ELR (cell line): ENCODE measurements around the gene MVB12B.

Experiments used
- DNase-seq: peaks from one replicate; pipeline ENCODE4 v3.0.0-alpha.2; 2015; ENCODE audit warnings: low read depth

MVB12B gene

DNA sequence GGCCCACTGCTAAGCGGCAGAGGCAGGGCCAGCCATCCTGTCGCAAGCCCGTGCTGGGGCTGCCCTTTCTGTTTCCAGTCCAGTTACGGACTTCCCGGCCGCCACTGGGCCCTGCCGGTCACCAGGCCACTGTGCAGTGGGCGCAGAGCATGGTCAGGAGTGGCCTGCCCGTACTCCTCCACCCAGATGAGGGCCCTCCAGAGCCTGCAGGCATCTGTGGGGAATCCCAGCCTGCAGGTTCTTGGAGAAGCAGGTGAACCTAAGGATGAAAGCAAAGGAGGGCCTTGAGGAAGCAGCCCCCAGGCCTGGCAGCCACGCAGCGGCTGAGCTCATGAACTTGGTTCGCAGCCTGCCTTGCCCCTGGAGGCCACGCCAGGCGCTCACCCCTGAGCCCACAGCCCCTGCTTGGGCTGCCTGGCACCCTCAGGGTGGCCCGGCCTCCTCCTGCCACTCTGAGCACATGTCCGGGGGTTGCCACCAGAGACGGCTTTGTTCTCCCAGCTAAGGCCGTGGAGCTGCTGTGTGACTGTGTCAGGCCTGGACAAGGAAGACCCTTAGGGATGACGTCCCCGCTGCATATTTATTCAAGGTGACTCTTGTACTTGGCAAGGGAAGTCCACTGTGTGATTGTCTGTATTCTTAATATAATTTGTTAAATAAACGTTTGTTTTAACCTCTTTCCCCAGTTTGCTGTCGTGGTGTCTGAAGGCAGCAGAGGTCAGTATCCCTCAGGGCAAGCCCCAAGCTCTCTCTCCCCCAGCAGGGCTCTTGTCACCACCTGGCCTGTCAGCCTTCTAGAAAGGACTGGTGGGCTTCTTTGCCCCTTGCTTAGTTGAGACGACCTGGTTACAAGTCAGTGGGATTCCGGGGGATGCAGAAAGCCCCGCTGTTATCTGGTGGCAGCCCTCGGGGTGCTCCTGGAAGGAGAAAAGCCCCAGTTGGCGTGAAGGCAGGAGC lies 180.0 kb downstream of the MVB12B start:
- DNase-seq = no peak

DNA sequence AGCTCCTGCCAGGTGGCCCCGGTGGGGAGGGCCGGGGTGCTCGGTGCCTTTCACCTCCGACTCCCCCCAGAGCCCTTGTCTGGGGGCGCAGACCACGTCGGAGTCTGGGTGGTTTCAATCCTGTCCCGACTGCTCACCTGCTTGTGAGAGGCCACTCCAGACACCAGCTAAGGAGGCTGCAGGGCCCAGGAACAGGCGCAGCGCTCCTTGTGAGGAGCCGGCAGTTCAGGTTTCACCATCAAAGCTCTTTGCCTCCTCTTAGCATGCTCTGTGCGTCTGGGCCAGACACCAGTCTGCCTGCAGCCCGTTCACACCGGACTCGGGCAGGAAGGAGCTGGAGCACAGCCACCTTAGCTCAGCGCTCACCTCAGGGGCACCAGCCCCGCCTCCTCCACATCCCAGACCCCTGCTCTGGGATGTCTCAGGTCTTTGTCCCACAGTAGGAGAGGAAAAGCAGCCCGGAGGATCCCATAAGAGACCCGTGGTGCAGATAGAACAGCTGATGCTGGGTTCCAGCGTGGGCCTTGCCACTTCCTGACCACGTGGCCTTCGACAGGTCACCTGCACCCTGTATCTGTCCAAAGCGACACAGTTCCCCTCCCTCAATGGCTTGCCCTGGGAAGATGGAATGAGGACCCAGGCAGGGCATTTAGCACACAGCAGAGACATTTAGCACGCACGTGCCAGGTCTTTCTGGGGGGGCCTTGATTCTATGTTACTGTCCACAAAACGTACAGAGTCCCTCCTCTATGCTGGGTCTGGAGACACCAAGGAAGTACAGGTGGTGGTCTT lies 180.9 kb downstream of the MVB12B start:
- no peak for DNase-seq

DNA sequence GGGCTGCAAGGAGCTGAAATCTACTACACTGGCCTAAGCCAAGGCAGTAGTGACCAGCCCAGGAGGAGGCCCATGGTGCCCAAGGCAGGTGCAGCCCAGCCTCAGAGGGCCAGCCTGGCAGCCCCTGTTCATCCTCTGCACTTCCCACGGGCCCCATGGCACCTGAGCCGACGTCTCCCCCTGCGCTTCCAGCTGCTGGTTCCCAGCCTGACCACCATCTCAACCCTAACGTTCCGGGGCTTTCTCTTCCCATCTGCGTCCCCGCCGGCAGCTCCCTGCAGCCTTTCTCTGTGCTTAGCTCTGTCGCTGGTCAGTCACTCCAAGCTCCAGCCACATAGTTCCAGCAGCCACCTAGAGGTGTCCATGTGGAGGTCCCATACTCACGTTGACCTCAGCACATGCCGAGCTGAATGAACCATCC lies 181.6 kb downstream of the MVB12B start:
- no peak for DNase-seq

DNA sequence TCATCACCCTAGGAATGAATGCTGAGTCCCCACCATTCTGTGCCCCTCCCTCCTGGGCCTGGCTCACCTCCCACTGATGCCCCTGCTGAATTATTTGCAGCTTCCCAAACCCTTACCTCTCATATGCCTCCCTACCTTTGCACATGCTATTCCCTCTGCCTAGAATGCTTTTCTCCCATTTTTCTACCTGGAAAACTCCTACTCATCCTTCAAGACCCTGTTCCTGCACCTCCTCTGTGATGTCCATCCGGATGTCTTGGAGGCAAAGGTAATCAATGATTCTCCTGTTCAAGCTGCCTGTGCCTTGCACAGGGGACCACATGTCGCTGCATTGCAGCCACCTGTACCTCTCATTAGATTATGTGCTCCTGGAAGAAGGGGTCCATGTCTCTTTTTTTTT lies 182.3 kb downstream of the MVB12B start:
- no peak for DNase-seq

DNA sequence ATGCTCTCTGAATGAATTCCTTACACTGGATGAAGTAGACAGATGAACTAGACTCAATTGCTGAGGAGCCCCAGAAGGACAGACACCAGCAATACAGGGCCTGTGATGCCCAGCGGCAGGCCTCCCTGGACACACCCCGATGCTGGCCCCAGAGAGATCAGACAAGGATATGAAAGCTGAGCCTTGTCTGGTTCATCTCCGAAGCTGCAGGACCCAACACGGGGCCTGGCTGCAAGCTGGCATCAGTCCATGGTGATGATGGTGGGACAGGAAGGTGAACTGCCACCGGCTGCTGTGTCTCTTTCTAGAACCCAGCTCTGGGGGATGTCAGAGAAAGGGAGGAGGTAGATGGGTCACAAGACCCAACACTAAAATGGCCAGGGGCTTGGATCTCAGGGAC lies 183.1 kb downstream of the MVB12B start:
- no peak for DNase-seq

DNA sequence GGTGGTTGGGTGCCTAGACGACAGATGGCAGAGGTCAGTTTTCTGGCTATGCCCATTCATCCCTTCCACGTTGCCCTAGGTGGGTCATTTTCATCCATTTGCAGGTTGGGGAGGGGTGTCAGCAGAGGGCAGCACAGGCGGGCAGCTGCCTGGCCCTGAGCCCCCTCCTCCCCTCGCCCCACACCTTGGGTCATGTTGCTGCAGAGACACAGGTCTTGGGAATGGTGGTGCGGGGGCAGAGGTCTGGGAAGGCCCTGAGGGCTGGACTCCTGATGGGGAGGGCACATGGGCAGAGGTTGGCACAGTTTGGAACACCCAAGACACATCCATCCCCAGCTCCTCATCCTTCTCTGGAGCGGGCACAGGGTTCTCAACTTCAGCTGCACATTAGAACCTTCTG lies 183.9 kb downstream of the MVB12B start:
- DNase-seq = no peak

DNA sequence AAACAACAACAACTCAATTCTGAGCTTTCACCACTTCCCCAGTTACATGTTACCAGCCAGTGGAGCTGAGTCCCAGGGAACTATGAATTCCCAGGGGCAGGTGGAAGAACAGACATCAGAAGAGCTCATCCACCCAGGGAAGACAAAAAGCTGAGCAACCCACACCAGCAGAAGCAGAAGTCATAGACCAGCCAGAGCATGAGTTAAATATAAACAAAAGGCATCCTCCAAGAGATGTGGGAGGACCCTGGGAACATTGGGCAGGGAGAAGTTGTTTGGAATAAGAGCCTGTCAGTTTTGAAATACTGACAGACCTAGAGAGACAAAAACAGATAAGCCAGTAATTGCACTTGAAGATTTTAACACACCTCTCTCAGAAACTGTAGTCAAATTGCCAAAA lies 184.8 kb downstream of the MVB12B start:
- DNase-seq = no peak

DNA sequence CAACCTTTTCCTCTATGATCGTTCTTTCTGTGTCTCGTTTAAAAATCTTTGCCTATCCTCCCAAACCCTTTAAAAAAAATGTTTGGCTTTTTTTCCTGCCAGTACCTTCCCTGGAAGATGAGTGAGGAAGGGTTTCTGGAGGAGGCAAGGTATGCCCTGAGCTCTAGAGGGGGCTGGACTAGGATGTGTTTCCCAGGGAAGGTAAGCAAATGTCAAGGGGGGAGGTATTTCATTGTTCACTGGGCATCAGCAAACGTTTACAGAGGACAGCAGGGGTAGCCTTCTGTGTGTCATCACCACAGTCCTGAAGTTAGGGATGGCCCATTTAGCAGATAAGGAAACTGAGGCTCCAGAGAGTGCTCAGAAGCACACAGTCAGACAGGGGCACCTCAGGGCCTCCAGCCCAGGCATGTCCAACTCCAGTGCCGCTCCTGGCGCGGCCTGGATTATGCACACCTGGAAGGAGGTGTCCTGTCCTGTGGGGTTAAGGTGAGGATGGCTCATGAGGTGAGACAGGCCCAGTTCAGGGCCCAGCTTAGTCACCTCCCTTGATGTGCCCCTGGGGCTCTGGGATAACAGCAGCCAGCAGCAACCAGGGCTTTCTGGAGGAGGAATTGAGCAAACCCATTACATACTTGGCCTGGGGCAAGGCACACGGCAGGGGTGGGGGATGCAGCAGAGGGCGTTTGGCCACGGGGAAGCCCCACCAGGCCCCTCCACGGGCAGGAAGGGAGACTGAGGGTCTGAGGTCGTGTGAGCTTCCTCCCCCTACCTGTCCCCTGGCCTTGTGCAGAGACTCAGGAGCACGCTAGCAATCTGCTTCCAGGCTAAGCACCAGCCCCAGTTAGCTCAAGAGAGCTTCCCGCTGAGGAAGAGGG lies 186.8 kb downstream of the MVB12B start:
- DNase-seq = no peak

DNA sequence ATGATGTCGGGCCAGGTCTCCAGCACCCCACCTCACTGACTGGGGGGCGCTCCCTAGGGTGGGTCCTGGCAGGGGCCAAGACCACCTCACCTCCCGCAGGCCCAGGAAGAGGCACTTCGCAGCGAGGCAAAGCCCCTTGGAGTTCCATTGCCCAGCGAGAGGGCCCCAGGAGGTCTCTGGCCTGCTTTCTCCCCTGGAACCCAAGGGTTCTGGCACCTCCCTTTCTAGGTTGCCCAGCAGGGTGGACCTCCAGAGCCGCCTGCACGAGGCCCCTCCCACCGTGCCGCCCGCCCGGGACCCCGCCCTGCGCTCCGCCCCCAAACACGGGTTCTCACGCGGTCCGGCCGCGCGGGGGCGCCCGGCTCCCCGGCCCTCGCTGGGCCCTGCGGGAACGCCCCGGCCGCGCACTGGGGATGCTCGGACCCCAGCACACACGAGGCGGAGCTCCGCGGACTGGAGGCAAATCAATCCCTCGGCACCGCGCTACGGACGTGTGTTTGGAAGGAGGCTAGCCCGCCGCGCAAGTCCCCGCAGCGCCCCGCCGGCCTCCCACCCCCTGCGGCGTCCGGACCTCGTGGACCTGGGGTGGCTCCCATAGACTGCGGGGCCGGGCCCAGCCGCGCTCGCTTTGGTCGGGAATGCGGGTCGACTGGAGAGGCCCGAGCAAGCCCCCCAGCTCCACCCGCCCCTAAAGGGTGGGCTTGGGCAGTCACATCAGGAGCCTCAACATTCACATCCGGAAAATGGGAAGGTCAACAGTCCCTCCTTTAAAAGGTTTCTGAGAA lies 187.6 kb downstream of the MVB12B start:
- DNase-seq = peak; percentile 65

DNA sequence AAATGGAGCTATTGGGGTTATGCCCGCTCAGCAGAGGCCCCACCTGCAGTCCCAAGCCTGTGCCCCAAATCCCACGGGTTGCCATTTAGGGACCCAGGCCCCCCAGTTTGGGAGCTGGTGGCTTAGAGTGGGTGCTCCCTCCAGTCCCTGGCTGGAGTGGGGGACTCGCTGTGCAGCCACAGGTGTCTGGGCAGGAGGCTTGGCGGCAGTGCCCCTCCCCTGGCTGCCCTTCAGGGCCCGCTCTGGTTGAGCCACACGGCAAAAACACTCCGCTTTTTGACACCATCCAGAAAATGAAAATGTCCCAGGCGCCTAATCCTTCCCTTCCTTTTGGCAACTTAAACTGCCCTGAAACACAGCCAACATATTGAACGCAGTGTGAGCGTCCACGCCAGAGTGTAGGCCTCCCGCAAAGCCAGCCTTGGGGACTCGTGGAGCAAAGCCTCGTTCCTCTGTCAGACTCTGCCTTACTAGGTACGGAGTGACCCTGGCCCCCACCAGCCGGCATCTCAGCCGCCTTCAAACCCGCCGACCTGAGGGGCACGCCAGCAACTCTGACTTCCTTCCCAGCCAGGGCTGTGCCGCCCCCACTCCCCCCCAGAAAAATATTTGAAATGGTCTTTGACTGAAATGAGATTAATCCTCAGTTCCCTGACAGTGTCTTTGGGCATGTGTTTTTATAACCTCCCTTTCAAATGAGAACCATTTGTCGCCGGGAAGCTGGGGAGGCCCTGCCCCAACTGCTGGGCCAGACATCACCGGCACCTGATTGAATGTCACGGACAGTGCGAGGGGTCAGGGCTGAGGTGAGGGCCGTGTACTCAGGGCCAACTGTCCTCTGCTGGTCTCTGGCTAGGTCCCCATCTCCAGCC lies 188.6 kb downstream of the MVB12B start:
- no peak for DNase-seq

DNA sequence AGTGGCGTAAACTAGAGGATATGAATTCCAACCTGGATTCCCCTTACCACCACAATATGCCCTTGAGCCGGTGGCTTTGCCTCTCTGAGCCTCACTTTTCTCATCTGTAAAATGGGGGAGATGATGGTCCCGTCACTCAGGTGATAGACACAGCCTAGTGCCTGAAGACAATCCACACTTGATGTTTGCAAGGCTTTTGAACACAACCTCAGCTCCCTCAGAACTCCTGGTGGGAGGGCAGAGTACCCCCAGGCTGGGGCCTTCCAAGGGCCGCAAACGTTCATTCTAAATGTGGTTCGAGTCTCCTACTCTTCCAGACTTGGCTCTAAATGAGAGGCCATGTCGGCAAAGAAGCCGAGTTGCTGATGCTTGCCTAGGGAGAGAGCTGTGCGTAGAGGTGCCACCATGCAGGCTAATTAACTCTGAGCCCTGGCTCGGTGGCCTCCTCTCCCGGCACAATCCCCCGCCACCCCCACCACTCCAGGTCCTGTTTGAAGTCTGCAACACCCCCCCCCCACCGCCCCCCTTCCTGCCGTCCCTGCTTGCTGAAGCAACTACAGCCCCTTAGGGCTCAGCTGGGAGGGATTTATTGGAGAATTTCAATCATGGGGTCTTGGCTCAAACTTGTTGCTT lies 189.4 kb downstream of the MVB12B start:
- no peak for DNase-seq

DNA sequence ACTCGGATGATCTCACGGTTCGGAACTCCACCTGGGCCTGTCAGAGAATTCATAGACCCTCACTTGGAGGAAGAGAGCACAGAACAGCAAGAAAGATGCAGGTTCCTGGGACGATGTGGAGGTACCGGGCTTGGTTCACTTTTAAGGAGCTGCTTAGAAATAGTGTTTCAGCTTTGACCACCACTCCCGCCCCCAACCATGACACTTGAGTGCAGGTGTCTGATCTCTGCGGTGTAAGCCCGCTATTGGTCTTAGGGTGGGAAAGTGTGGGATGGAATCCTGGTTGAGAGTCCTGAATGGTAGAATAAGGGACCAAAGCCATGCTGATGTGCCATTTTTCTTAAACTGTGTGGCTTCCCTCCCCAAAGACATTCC lies 189.9 kb downstream of the MVB12B start:
- DNase-seq = no peak

DNA sequence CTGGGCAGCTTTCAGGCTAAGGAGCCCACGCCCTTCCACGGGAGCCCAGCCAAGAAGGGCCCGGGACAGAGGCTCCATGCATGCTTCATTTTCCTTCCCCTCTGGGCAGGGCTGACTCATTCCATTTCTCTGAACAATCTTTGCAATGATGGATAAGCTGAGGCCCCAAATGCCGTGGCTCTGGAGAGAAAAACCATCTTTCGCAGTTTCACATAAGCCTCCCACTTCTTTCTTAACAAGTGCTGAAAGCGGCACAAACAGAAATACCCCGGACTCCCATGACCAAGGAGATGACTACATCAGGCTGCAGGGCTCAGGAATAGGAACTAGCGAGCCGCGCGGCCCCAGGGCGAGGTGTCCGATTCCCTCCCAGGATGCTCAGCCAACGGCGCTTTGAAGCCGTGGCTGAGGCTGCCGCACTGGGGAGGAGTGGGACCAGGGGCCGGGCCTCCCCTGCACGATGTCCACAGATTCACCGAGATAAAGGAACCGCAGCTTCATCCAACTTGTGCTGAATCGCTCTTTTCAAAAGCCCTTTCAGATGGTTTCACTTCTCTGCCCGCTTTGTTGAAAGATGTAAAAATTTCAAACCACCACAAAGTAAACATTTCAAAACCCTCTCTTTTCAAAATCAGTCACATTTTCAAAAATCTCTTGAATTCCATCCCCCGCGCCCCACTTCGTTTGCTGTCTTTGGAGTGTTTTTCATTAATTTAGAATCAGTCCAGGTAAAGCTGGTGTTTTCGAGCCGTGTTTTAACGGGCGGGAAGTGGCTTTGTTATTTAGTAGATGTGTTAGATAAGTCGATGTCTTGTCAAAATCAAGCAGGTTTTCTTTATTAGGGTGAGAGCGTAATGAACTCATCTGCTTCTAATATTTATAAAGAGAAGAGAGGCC lies 190.6 kb downstream of the MVB12B start:
- DNase-seq = peak; percentile 86

DNA sequence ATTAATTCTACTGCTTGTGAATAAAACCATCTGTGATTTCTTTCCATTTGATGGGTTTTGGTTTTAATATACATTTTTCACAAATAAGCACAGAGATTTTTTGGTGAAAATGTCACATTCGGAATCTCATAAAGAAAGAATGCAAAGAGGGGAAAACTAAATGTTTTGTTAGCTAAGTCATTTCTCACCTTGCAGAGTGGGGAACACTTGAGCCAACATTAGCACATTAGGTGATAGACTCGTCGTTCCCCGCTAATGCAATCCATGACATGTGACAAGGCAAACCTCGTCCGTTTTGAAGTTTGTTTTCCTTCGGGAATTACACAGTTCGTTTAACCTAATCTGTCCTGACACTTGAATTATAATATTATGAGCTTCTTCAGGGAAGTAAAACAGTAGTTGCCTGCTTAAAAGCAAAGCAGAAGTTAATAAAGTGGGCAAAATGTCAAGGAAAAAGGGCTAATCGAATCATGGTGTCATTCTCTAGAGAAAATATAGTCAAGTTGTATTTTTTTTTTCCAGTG lies 191.3 kb downstream of the MVB12B start:
- no peak for DNase-seq

DNA sequence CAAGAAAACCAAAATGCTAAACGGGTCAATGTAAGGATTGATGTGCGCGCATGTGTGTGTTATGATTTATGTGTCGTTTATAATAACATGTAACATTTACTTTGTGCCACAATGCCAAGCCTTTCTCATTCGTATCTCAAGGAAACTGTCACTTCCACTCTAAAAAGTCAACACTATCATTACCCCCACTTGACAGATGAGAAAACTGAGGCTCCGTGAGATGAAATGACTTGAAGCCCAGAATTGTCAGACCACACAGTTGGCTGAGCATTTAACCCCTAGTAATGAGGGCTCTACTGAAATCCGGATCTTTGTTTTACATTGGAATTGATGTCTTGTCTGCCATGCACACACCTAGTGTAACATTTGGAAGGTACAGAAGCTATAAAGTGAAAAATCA lies 192.1 kb downstream of the MVB12B start:
- no peak for DNase-seq

DNA sequence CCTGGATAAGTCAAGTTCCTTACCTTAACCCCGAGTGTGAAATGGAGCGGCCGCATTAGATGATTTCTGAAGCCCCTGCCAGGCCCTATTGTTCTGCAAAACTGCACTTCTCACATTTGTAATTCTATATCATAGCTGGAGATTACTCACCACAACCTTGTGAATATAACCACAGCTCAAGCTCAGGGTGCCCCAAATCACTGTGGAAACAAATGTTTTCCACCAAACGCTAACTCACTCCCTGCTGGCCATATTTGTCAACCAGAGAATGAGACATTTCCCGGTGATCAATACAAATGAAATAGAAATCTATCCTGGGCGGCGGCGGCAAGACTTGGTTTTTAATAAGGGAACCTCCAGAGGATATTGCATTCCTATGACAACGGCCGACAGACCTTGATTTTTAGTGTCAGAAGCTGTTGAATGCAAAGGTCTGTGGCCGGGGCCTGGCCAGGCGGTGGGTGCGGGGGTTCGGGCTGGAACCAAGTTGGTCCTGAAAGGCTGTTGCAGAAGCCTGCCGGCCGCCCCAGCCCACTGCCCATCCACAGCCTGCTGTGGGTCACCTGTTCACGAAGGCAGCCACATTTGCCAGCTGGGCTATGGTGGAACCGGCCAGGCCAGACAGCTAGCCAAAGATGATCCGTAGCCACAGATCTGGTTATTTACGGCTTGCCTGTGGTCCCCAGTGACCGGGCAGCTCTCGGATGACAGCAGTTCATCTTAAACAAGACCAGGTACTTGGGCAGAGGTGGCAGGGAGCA lies 193.2 kb downstream of the MVB12B start:
- peak; percentile 23 for DNase-seq

DNA sequence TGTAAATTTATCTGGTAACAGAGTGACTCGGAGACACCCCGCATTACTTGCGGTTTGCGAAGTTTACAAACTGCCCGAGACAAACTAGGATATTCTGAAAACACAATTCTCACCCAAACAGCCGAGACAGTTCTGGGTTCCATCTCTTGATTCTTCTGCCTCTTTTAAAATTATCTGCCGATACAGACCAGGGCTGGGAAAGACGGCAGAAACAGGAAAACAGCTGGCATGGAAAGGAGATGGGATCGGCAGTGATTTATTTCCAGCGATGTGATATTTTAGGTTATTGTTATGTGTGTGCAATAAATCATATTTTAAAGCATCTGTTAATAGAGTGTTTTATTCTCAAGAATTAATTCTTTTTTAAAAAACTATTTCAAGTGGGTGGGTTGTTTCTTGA lies 193.8 kb downstream of the MVB12B start:
- no peak for DNase-seq

DNA sequence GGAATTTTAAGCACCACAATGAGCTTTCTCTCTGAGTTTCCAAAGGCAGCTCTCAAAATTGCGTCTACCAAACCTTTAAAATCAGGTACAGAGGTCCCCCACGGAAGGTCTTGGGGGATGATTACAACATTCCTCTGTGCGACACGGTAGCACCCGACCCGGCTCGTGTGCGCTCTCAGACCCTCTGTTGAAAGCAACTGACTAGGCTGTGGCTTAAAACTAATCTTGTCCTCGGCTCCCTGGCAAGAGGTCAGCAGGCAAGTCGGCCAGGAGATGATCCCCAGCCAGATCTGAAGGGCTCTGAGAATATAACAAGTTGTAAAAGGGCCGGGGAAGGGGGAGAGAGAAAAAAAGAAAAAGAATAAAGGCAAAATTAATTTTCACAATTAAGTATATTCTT lies 194.5 kb downstream of the MVB12B start:
- DNase-seq = no peak
